Keratinocyte (primary cell): Measurements from ENCODE around the gene BRICD5. TPM values are rescaled to one million over a fixed set of nuclear protein-coding genes. Genes with fewer than 3 reads are reported as not detected.

Source experiments
- DNase-seq: peaks from one replicate; pipeline ENCODE4 v3.0.0-alpha.2; 2011; ENCODE audit warnings: low read depth, missing footprints, low spot score
- FAIRE-seq: peaks from 2 replicates; lab custom pipeline; 2011; peaks lifted over from hg19 to GRCh38; lab: Jason Lieb, UNC
- H2AFZ ChIP-seq: 2 replicates; pipeline ENCODE4 v1.6.0; 2012; ENCODE audit warnings: low read length, control low read depth, inconsistent platforms; ENCODE audit not compliant: control insufficient read depth
- H3K27ac ChIP-seq: 2 replicates; pipeline ENCODE4 v1.5.1; 2011; ENCODE audit warnings: low read length; ENCODE audit not compliant: control insufficient read depth, insufficient read depth
- H3K27me3 ChIP-seq: 3 replicates; pipeline ENCODE4 v1.6.0; 2011; ENCODE audit warnings: low read length; ENCODE audit not compliant: control insufficient read depth, insufficient read depth; ENCODE audit errors: extremely low read depth
- H3K36me3 ChIP-seq, 2 experiments: 2 replicates in 1 of 2; 3 replicates in 1 of 2; pipeline ENCODE4 v1.5.1; 2011; ENCODE audit warnings: low read length in 2 of 2, mild to moderate bottlenecking in 1 of 2; ENCODE audit not compliant: control insufficient read depth in 2 of 2, insufficient read depth in 2 of 2; ENCODE audit errors: extremely low read depth in 1 of 2
- H3K4me1 ChIP-seq: 3 replicates; pipeline ENCODE4 v1.5.1; 2011; ENCODE audit warnings: low read length; ENCODE audit not compliant: control insufficient read depth, insufficient read depth; ENCODE audit errors: extremely low read depth
- H3K4me2 ChIP-seq: 3 replicates; pipeline ENCODE4 v1.6.0; 2011; ENCODE audit warnings: low read depth, low read length; ENCODE audit not compliant: control insufficient read depth, insufficient read depth; ENCODE audit errors: extremely low read depth
- H3K4me3 ChIP-seq, 3 experiments: fragments of 200-600 bp in 1 of 3; sonication (generic) in 1 of 3; 2 replicates in 2 of 3; 3 replicates in 1 of 3; pipeline ENCODE4 v1.5.1; 2011 to 2016; ENCODE audit warnings: low read length in 3 of 3, mild to moderate bottlenecking in 3 of 3, control low read depth in 2 of 3, inconsistent platforms in 1 of 3, low read depth in 1 of 3, mixed read lengths in 1 of 3, mixed run types in 1 of 3, moderate library complexity in 1 of 3; ENCODE audit not compliant: control insufficient read depth in 2 of 3, insufficient read depth in 2 of 3; ENCODE audit errors: extremely low read depth in 1 of 3
- H3K79me2 ChIP-seq: 2 replicates; pipeline ENCODE4 v1.6.0; 2012; ENCODE audit warnings: low read length; ENCODE audit not compliant: control insufficient read depth, insufficient read depth
- H3K9ac ChIP-seq: 3 replicates; pipeline ENCODE4 v1.6.0; 2011; ENCODE audit warnings: low read length; ENCODE audit not compliant: control insufficient read depth, insufficient read depth; ENCODE audit errors: extremely low read depth
- H3K9me1 ChIP-seq: 3 replicates; pipeline ENCODE4 v1.6.0; 2011; ENCODE audit warnings: low read length; ENCODE audit not compliant: control insufficient read depth, insufficient read depth; ENCODE audit errors: extremely low read depth
- H3K9me3 ChIP-seq: 2 replicates; pipeline ENCODE4 v1.5.1; 2012; ENCODE audit warnings: low read depth, low read length; ENCODE audit not compliant: control insufficient read depth
- H4K20me1 ChIP-seq: 3 replicates; pipeline ENCODE4 v1.6.0; 2011; ENCODE audit warnings: low read length; ENCODE audit not compliant: control insufficient read depth, insufficient read depth; ENCODE audit errors: extremely low read depth
- CTCF ChIP-seq, 3 experiments: IDR thresholded peaks in 1 of 3; conservative IDR thresholded peaks in 1 of 3; optimal IDR thresholded peaks in 1 of 3; 2 replicates in 2 of 3; 3 replicates in 1 of 3; pipeline versions ENCODE3 to v1.5.1; 2011; ENCODE audit warnings: low read length in 3 of 3, mild to moderate bottlenecking in 3 of 3, moderate library complexity in 2 of 3, control low read depth in 1 of 3, inconsistent platforms in 1 of 3; ENCODE audit not compliant: insufficient read depth in 2 of 3; ENCODE audit errors: extremely low read depth in 1 of 3
- EZH2 ChIP-seq: IDR thresholded peaks from one replicate; pipeline ENCODE4 v1.6.1; 2012; ENCODE audit warnings: inconsistent platforms, mild to moderate bottlenecking, low read length, moderate library complexity
- dilution Hi-C: fragments of 300-500 bp; cut with MboI; formaldehyde crosslinking; loops from one replicate; pipeline ENCODE4 v1.7.0; 2020; ENCODE audit warnings: low sequenced_read_pairs; ENCODE audit not compliant: extremely low pct_ligation_motif_present
- polyA plus RNA-seq, 5 experiments: library from polyadenylated mRNA; depleted of rRNA in 3 of 5; stranded (reverse) in 3 of 5; stranded (forward) in 1 of 5; unstranded in 1 of 5; fragments of >200 nt; gene quantifications; 1 replicate in 1 of 5; 2 replicates in 3 of 5; 3 replicates in 1 of 5; pipeline versions ENCODE4 v1.2.1 to v1.2.3, GENCODE V29; 2011 to 2012; ENCODE audit warnings: missing spikeins in 2 of 5, low read depth in 1 of 5, low replicate concordance in 1 of 5

Gene BRICD5
- polyA plus RNA-seq, 1 donor (not counting 4 experiments of a cell fraction or from before 2014, with no cell fraction given): 1.8 TPM

GRCh38 chr16:2175454-2175853 is 35.2 kb downstream of the BRICD5 start:
- TF ChIP-seq EZH2 (no peak), CTCF (optimal IDR thresholded peaks at IDR 0.05 in 1 of 3, IDR thresholded peaks at IDR 0.05 in 1 of 3, conservative IDR thresholded peaks at IDR 0.05 in 1 of 3; ENCODE audit: extremely low read depth in 1 of 3, insufficient read depth in 2 of 3, low read length in 3 of 3) (no peak)
- Histone ChIP-seq H3K9me1 (no peaks in the 10 kb centered on the region), H3K27me3 (peaks cover 2% of the 10 kb centered on the region), H3K27ac (no peak overlapping the region), H3K9me3 (no peaks in the 10 kb centered on the region), H3K79me2 (no peaks in the 10 kb centered on the region), H3K4me3 (no peak overlapping the region), H2AFZ (no peak overlapping the region), H3K36me3 (peaks cover 21 to 34% of the 10 kb centered on the region in 2 experiments), H4K20me1 (no peaks in the 10 kb centered on the region), H3K4me1 (peaks cover 4% of the 10 kb centered on the region), H3K9ac (no peak overlapping the region), H3K4me2 (no peak overlapping the region)
- DNase-seq (no peak), FAIRE-seq (no peak)
- dilution Hi-C loops: no loop called here

- FAIRE-seq (no peak), DNase-seq (no peak)
- dilution Hi-C loops: no loop called here
- H3K36me3 ChIP-seq: peaks cover 24 to 34% of the 10 kb centered on the region in 2 experiments
- TF ChIP-seq CTCF (optimal IDR thresholded peaks at IDR 0.05 in 1 of 3, IDR thresholded peaks at IDR 0.05 in 1 of 3, conservative IDR thresholded peaks at IDR 0.05 in 1 of 3; ENCODE audit: extremely low read depth in 1 of 3, insufficient read depth in 2 of 3, low read length in 3 of 3): no peak
- no peak for TF ChIP-seq EZH2
- H3K79me2 ChIP-seq: no peaks in the 10 kb centered on the region
- H3K4me2 ChIP-seq: no peak overlapping the region
- no peak overlapping the region for H2AFZ ChIP-seq
- peaks cover 4% of the 10 kb centered on the region for H3K4me1 ChIP-seq
- H4K20me1 ChIP-seq: no peaks in the 10 kb centered on the region
- no peak overlapping the region for H3K27ac ChIP-seq
- no peak overlapping the region for H3K4me3 ChIP-seq
- H3K9me1 ChIP-seq: no peaks in the 10 kb centered on the region
- peaks cover 2% of the 10 kb centered on the region for H3K27me3 ChIP-seq
- no peak overlapping the region for H3K9ac ChIP-seq
- H3K9me3 ChIP-seq: no peaks in the 10 kb centered on the region
Observed at GRCh38 chr16:2174396-2175131, 36.1 kb downstream of the BRICD5 start.
